ENCODE measurements around the gene CMTM4.

DNA sequence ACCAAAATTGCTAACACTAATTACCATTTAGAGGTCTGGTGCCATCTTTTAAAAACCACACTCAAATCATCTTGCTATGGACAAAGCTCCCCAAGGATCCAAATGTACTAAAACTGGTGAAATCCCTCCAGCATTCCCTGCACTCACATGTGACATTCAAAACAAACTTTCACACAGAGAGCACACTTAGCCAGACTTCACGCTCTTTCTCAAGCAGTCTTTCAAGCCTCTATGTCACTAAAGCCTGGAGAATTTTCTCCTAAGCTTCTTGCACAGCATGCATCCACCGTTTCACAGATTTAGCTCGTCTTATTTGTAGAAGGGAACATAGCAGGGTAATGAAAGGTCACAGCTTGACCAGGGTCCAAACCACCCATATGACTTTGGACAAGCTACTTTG lies 72.8 kb downstream of the CMTM4 start:
- TF ChIP-seq, protein P1, sequence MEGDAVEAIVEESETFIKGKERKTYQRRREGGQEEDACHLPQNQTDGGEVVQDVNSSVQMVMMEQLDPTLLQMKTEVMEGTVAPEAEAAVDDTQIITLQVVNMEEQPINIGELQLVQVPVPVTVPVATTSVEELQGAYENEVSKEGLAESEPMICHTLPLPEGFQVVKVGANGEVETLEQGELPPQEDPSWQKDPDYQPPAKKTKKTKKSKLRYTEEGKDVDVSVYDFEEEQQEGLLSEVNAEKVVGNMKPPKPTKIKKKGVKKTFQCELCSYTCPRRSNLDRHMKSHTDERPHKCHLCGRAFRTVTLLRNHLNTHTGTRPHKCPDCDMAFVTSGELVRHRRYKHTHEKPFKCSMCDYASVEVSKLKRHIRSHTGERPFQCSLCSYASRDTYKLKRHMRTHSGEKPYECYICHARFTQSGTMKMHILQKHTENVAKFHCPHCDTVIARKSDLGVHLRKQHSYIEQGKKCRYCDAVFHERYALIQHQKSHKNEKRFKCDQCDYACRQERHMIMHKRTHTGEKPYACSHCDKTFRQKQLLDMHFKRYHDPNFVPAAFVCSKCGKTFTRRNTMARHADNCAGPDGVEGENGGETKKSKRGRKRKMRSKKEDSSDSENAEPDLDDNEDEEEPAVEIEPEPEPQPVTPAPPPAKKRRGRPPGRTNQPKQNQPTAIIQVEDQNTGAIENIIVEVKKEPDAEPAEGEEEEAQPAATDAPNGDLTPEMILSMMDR (IDR thresholded peaks at IDR 0.05), result no peak
- no peak for TF ChIP-seq EP300 (IDR thresholded peaks at IDR 0.05)
- TF ChIP-seq POLR2A (IDR thresholded peaks at IDR 0.05), result no peak

All from tibial nerve (tissue), 4 donors.